ENCODE results near the gene THBS1. TPM values are rescaled to one million over a fixed set of nuclear protein-coding genes. Genes with fewer than 3 reads are reported as not detected.

Gene THBS1
- total RNA-seq, 2 donors from 2014 or later: 0.99 to 1.3 TPM

DNA sequence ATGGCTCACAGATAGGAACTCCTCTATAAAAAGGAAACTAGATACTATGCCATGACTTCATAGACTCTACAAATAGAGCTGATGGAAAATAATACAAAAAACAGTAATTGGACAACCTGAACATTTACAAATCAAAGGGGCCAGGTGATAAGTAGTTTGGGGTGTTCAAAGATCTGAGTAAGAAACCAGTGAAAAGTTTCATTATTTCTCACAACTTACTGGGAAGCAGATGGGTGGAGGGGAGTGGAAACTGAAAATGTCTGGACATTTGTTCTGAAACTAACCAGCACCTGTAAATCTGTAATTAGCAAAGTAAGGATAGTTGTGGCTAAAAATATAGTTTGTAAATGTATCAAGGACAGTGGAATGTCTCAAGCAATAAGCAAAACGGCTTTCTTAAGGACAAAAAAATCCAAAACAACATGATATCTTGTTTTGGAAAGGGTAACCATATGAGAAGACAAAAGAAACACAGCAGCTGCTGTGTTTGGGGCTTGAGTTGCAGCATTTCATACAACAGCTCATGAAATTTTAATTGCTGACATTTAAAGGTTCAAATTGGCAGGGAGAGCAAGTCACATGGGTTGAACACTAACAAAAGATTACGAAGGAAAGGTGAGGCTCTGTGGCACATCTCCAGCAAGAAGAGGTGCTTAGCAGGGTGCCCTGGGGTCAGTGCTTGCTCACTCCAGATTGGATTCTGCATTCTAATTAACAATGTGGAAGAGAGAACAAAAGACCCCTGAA is 26.8 kb upstream of the THBS1 start:
- H3K4me1 Mint-ChIP-seq (ENCODE audit: low read depth): peaks cover 15% of the 10 kb centered on the region
- H3K27ac Mint-ChIP-seq: peak overlapping the region; percentile 9
- H3K9me3 Mint-ChIP-seq: no peaks in the 10 kb centered on the region
- H3K4me3 Mint-ChIP-seq: no peak overlapping the region
- H3K36me3 Mint-ChIP-seq (ENCODE audit: insufficient read depth in 2 of 2): no peaks in the 10 kb centered on the region
- ATAC-seq (replicated peaks in 1 of 2): no peak
- H3K27me3 Mint-ChIP-seq (ENCODE audit: low read depth): peaks cover 9% of the 10 kb centered on the region
- DNase-seq: no peak

DNA sequence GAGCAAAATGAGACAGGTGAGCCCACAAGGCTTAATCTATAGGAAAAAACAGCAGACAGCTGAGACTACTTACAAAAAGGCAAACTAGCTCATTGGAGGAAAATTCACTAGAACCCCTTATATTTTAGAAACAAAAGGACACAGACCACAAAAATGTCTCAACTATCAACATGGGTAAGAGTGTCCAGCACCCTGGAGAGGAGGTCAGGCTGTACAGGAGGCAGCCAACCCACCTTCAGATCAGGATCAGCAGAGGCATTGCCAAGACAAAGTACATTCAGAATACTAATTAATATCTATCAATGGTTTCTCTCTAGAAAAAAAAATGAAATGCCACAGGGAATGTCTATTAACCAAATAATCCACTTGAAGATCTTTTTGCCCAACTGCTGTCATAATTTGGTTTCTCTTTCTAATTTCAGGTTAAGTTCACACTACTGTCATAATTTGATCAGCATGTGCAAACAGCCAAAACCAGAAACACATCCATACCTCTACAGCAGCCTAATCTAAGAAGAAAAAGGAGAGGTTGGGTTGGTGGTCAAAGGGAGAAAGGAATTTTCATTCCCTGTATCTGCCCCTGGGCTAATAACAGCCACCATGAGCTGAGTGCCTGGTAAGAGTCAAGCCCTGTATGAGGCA is 26.0 kb upstream of the THBS1 start:
- no peaks in the 10 kb centered on the region for H3K9me3 Mint-ChIP-seq
- DNase-seq (no peak), ATAC-seq (replicated peaks in 1 of 2) (no peak)
- no peak overlapping the region for H3K27ac Mint-ChIP-seq
- no peak overlapping the region for H3K4me3 Mint-ChIP-seq
- peaks cover 9% of the 10 kb centered on the region for H3K27me3 Mint-ChIP-seq (ENCODE audit: low read depth)
- peaks cover 15% of the 10 kb centered on the region for H3K4me1 Mint-ChIP-seq (ENCODE audit: low read depth)
- H3K36me3 Mint-ChIP-seq (ENCODE audit: insufficient read depth in 2 of 2): no peaks in the 10 kb centered on the region

DNA sequence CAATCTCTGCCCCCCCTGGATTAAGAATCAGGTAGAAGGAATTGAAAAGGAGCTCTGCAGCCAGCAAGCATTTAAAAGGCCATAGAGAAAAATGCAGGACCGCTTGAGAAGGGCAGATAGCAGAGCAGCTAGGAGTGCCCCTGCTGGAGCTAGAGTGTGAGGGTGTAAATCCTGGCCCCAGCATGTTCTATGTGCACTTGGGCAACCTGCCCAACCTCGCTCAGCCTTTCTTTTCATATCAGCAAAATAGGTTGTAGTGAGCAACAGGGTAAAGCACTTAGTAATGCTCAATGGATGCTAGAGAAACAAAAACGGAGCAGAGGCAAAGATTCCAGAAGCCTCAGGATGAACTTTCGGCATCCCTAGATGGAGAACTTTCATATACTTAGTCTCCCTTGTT is 25.0 kb upstream of the THBS1 start:
- no peak overlapping the region for H3K4me3 Mint-ChIP-seq
- H3K4me1 Mint-ChIP-seq (ENCODE audit: low read depth): peaks cover 15% of the 10 kb centered on the region
- H3K36me3 Mint-ChIP-seq (ENCODE audit: insufficient read depth in 2 of 2): no peaks in the 10 kb centered on the region
- ATAC-seq (replicated peaks in 1 of 2) (no peak), DNase-seq (no peak)
- peaks cover 9% of the 10 kb centered on the region for H3K27me3 Mint-ChIP-seq (ENCODE audit: low read depth)
- no peak overlapping the region for H3K27ac Mint-ChIP-seq
- H3K9me3 Mint-ChIP-seq: no peaks in the 10 kb centered on the region

DNA sequence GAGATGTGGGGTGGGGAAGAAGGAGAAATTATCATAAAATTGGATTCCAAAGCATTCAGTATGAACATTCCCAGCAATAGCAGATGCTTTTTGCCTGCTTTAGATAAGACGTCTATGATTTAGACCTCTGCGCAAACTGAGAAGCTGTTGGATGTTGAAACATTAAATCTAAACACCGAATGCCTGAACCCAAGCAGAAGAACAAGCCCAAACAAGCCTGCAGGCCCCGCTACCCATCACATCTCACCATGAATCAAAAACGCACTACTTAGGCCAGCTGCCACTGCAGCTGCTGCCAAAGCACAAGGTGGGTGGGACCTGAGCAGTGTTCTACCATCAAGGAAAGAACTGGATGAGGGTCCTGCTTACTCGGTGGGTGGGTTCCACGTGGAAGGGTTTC is 24.4 kb upstream of the THBS1 start:
- DNase-seq: no peak
- no peaks in the 10 kb centered on the region for H3K36me3 Mint-ChIP-seq (ENCODE audit: insufficient read depth in 2 of 2)
- H3K4me3 Mint-ChIP-seq: no peak overlapping the region
- peaks cover 15% of the 10 kb centered on the region for H3K4me1 Mint-ChIP-seq (ENCODE audit: low read depth)
- peaks cover 9% of the 10 kb centered on the region for H3K27me3 Mint-ChIP-seq (ENCODE audit: low read depth)
- H3K9me3 Mint-ChIP-seq: no peaks in the 10 kb centered on the region
- no peak overlapping the region for H3K27ac Mint-ChIP-seq
- ATAC-seq (replicated peaks in 1 of 2): no peak

DNA sequence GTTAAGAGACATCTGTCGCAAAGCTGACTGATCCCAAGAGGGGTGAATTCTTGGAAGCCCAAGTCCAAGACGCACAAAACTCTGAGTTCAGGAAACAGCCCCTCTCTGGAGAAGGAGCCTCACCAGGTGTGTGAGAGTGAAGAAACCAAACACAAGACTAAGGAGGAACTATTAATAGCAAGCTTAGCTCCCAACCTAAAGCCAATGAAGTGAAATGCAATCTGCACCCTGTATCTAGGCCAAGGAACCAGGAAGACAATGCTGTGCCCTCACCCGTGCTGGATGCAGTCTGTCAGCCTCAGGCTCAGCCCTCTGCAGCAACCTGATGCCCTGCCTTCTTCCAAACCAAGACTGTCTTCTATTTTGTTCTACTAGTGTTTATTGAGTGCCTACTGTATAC is 22.5 kb upstream of the THBS1 start:
- H3K36me3 Mint-ChIP-seq (ENCODE audit: insufficient read depth in 2 of 2): no peaks in the 10 kb centered on the region
- no peak overlapping the region for H3K27ac Mint-ChIP-seq
- DNase-seq (no peak), ATAC-seq (replicated peaks in 1 of 2) (no peak)
- H3K4me3 Mint-ChIP-seq: no peak overlapping the region
- H3K27me3 Mint-ChIP-seq (ENCODE audit: low read depth): peaks cover 9% of the 10 kb centered on the region
- H3K9me3 Mint-ChIP-seq: no peaks in the 10 kb centered on the region
- peaks cover 12% of the 10 kb centered on the region for H3K4me1 Mint-ChIP-seq (ENCODE audit: low read depth)

DNA sequence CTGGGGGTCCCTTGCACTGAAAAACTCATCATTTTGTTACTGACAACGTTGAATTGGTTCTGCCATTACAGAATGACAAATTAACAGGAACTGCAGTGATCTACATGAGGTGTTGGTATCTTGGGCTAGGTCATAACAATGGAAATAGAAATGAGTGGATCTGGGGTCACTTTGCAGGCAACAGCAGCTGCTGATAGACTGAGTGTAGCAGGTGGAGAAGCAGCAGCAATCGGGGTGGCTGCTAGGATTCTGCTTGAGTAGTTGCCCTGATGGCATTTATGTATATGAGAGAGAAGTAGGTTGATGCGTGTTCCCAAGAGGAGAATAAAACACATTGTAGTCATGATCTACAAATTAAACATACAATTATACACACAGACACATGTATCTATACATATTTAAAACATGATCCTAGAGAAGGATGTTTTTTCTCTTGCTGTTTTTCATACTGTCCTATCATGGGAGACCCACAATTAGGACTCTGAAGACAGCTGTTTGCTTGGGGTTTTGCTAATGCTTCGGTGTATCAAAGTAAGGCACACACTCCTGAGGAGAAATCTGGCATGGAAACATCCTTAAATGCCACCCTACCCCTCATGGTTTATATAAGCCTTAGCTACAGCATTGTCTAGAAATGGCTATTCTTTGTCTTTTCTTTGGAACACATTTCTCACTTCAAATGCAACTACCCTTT is 15.8 kb upstream of the THBS1 start:
- H3K9me3 Mint-ChIP-seq: peaks cover 0 to 1% of the 10 kb centered on the region in 2 donors
- ATAC-seq (replicated peaks in 1 of 2): no peak

DNA sequence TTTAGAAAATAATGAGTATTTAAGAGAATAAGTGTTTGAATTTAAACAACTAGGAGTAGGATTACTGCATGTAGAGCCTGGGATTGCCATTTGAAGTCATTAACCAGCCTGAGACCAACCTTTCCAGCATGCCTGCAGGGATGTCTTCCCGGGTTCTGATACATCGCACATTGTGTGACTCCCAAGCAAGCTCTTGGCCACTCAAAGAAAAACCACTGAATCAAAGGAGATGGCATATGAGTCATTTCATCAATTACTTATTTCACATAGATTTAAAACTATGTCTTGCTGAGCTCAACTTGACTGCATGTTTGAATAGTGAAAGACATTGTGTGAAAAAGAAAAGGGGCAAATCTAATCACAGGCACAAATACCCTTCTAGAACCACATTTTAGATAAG is 15.0 kb upstream of the THBS1 start:
- DNase-seq: no peak
- no peak overlapping the region for H3K4me3 Mint-ChIP-seq
- no peaks in the 10 kb centered on the region for H3K4me1 Mint-ChIP-seq (ENCODE audit: low read depth)
- no peak overlapping the region for H3K27ac Mint-ChIP-seq
- H3K27me3 Mint-ChIP-seq (ENCODE audit: low read depth): peaks cover 12% of the 10 kb centered on the region
- no peaks in the 10 kb centered on the region for H3K36me3 Mint-ChIP-seq (ENCODE audit: insufficient read depth in 2 of 2)
- H3K9me3 Mint-ChIP-seq: peaks cover 0 to 1% of the 10 kb centered on the region in 2 donors
- no peak for ATAC-seq (replicated peaks in 1 of 2)

More for the DNA sequence above, 15.8 kb upstream of the THBS1 start:
- Mint-ChIP-seq H3K4me1 (ENCODE audit: low read depth) (no peaks in the 10 kb centered on the region), H3K4me3 (no peak overlapping the region), H3K27me3 (ENCODE audit: low read depth) (peaks cover 7% of the 10 kb centered on the region), H3K36me3 (ENCODE audit: insufficient read depth in 2 of 2) (no peaks in the 10 kb centered on the region), H3K27ac (no peak overlapping the region)
- DNase-seq: no peak

DNA sequence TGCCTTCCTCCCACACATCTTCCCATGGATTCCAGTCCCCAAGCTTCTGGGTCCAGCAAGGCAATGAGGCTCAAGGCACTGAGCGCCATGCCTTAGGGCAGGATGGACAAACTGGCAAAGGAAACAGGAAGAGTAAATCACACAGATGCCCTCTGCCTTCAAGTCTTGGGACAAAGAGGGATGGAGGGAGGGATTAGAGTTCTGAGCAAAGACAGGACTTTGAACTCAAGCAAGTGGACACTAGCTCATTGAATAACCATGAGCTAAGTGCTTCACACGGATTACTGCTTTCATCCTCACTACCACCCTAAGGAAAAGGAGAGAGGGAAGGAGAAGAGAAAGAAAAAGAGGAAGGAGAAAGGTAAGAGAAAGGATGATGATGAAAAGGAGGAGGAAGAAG is 7.6 kb upstream of the THBS1 start:
- H3K36me3 Mint-ChIP-seq (ENCODE audit: insufficient read depth in 2 of 2): no peaks in the 10 kb centered on the region
- no peak for ATAC-seq (replicated peaks in 1 of 2)
- no peaks in the 10 kb centered on the region for H3K4me1 Mint-ChIP-seq (ENCODE audit: low read depth)
- H3K9me3 Mint-ChIP-seq: peaks cover 0 to 1% of the 10 kb centered on the region in 2 donors
- H3K4me3 Mint-ChIP-seq: no peak overlapping the region
- no peak overlapping the region for H3K27ac Mint-ChIP-seq
- no peak for DNase-seq
- peaks cover 56% of the 10 kb centered on the region for H3K27me3 Mint-ChIP-seq (ENCODE audit: low read depth)

DNA sequence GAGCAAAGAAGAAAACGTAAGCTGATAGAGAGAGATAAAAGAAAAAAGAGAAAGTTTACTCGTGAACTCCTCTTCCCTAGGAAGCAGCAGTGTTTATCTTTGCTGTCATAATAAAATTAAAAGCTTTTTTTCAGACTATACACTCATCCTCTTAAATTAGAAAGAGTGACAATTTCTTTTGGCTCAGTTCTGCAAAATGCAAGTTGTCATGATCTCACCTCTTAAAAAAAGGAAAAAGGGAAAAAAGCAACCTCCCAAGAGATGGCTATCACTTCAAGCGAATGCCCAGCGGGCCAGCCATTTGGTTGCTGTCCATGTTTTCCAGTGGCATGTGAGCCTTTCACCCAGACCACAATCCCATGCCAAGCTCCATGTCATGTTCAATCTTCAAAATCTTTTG is 7.0 kb upstream of the THBS1 start:
- Mint-ChIP-seq H3K27ac (no peak overlapping the region), H3K9me3 (peaks cover 0 to 1% of the 10 kb centered on the region in 2 donors), H3K27me3 (ENCODE audit: low read depth) (peaks cover 61% of the 10 kb centered on the region), H3K4me3 (no peak overlapping the region), H3K36me3 (ENCODE audit: insufficient read depth in 2 of 2) (no peaks in the 10 kb centered on the region), H3K4me1 (ENCODE audit: low read depth) (no peaks in the 10 kb centered on the region)
- DNase-seq (no peak), ATAC-seq (replicated peaks in 1 of 2) (no peak)

DNA sequence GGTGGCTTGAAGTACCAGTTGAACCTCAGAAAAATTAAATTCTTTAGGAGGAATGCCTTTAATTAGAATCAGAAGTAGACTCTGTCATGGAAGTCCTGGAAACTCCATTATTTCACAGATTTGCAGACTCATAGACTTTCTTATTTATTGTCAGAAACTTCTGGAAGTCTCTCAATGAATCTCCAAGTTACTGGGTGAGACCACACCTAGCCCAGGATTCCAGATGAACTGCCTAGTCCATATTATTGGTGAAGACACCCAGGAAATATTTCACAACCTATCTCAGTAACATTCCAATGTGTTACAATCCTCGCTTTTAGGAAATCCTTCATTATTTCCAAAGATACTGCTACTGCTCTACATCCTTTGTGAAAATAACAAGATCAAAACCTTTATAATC is 6.5 kb upstream of the THBS1 start:
- Mint-ChIP-seq H3K9me3 (no peaks in the 10 kb centered on the region), H3K36me3 (ENCODE audit: insufficient read depth in 2 of 2) (no peaks in the 10 kb centered on the region), H3K4me1 (ENCODE audit: low read depth) (peaks cover 5% of the 10 kb centered on the region), H3K27ac (no peak overlapping the region), H3K27me3 (ENCODE audit: low read depth) (peaks cover 67% of the 10 kb centered on the region), H3K4me3 (no peak overlapping the region)
- no peak for ATAC-seq (replicated peaks in 1 of 2)
- no peak for DNase-seq

DNA sequence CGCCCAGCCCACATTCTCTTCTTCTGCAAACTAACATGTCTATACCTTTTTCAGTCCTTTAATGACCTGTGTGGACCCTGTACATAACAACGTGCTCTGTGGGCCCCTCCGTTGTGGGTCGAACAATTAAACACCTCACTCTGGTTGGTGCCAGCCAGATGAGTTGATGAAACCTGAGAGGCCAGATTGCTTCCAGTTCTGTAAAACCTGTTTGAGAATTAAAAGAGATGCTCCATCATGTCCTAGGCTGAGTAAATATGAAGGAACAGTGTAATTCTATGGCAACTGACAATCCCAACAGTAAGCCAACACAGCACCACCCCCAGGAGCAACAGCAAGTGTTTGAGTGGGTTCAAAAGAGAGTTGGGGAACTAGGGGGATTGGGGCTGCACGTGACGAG is 5.7 kb upstream of the THBS1 start:
- Mint-ChIP-seq H3K36me3 (ENCODE audit: insufficient read depth in 2 of 2) (no peaks in the 10 kb centered on the region), H3K9me3 (no peaks in the 10 kb centered on the region), H3K4me1 (ENCODE audit: low read depth) (peaks cover 11% of the 10 kb centered on the region), H3K27me3 (ENCODE audit: low read depth) (peaks cover 65% of the 10 kb centered on the region), H3K4me3 (no peak overlapping the region), H3K27ac (no peak overlapping the region)
- ATAC-seq (replicated peaks in 1 of 2): no peak
- DNase-seq: no peak

DNA sequence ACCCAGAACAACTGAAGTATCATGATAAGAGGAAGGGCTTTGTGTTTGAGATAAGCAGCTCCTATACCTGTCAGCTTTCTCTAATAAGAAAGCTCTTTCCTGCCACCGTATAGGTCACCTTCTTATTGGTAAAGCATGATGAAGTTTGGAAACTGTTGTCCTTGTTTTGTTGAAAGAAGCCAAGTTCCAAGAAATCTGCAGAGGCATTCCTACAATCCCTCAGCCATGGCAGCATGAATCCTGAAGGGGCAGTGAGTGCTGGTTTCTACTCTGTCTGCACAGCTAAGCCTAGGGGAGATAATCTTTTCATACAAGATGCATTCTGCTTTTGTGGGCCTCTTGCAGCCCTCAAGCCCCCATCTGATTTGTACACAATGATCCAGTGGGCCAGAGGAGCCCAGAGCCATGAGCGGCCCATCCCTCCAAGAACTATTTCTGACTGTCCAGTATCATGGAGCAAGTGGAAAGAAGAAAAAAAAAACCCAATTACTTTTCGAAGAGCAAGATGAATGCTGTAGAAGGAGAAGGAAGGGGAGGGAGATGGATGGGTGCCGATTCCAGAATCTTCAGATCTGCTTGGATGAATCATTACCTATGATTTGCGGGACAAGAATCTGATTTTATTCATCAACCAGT is 1.9 kb upstream of the THBS1 start:
- DNase-seq (no peak), ATAC-seq (replicated peaks in 1 of 2) (no peak)
- Mint-ChIP-seq H3K4me3 (no peak overlapping the region), H3K9me3 (no peaks in the 10 kb centered on the region), H3K4me1 (ENCODE audit: low read depth) (peaks cover 21% of the 10 kb centered on the region), H3K27me3 (ENCODE audit: low read depth) (peaks cover 81% of the 10 kb centered on the region), H3K27ac (no peak overlapping the region), H3K36me3 (ENCODE audit: insufficient read depth in 2 of 2) (no peaks in the 10 kb centered on the region)

DNA sequence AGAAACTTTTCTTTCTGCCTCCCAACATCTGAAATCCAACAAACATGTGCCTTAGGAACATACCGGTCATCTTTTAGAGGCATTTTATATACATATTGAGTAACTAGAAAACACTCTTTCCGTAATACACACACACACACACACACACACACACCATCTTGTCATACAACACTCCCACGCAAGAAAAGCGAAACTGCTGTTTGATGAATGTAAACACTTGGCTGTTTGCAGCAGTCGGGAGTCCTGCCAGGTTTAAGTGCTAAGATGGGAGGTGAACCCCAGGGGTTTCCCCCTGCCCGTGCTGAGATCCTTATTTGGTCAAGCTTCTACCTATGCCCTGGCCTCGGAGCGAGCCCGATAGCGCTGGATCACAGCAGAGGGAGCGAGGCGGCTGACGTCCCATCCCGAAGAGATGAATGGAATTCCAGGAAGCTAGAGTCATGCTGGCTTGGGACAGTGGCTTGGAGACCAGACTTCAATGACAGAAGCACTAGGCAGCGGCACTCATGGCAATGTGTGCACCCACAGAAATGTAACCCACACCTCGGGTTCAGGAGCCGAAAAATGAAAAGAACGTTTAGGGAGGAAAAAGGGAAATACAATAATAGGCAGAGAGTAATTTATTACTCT is 1.3 kb upstream of the THBS1 start:
- Mint-ChIP-seq H3K27me3 (ENCODE audit: low read depth) (peaks cover 79% of the 10 kb centered on the region), H3K27ac (no peak overlapping the region)
- DNase-seq: no peak

More for the DNA sequence above, 1.3 kb upstream of the THBS1 start:
- ATAC-seq (replicated peaks in 1 of 2): no peak
- Mint-ChIP-seq H3K4me3 (peak overlapping the region; percentile 32 to 85), H3K4me1 (ENCODE audit: low read depth) (peaks cover 21% of the 10 kb centered on the region), H3K36me3 (ENCODE audit: insufficient read depth in 2 of 2) (no peaks in the 10 kb centered on the region), H3K9me3 (no peaks in the 10 kb centered on the region)

All from activated T-cell treated with anti-CD3 and anti-CD28 coated beads, Interleukin-2, amount 50 U/mL, for 72 hours (primary cell).